Right cardiac atrium (tissue), 5 donors: ENCODE data around the gene SH3BP2. TPM values are rescaled to one million over a fixed set of nuclear protein-coding genes. Genes with fewer than 3 reads are reported as not detected.

Experiments
- ATAC-seq, 2 donors: fragments of 200-7000 bp; cut with Tn5 transposase; one replicate each; pipeline versions ENCODE4 v1.8.0 to v1.9.1; 2020; ENCODE audit warnings: moderate library complexity in 2 of 2, mild to moderate bottlenecking in 1 of 2
- DNase-seq, 3 donors: peaks; one replicate each; pipeline ENCODE4 v3.0.0-alpha.2; 2020
- H3K27ac ChIP-seq: one replicate; pipeline ENCODE4 v1.5.1; 2013; ENCODE audit warnings: mild to moderate bottlenecking, low read length, control low read depth, moderate library complexity
- H3K27me3 ChIP-seq: one replicate; pipeline ENCODE4 v1.6.1; 2013; ENCODE audit not compliant: control insufficient read depth, insufficient read depth
- H3K4me1 ChIP-seq: one replicate; pipeline ENCODE4 v1.6.1; 2013; ENCODE audit warnings: low read length; ENCODE audit not compliant: control insufficient read depth, insufficient read depth
- H3K4me3 ChIP-seq: one replicate; pipeline ENCODE4 v1.5.1; 2013; ENCODE audit warnings: low read length, control low read depth
- H3K9me3 ChIP-seq: one replicate; pipeline ENCODE4 v1.6.1; 2013; ENCODE audit warnings: low read length; ENCODE audit not compliant: control insufficient read depth
- WGBS: extraction: QIAGEN DNeasy Blood & Tissue Kit; methylation state at CpG from one replicate; pipeline ENCODE4 v1.1.7; 2013; 5-methylcytosine and 5-hydroxymethylcytosine counted together
- intact Hi-C, 4 donors: fragments of 100-400 bp; cut with DNase I; formaldehyde crosslinking; loops; one replicate each; pipeline versions ENCODE4 v1.11.0 to v1.14.0; 2022 to 2023
- polyA plus RNA-seq: library from polyadenylated mRNA; stranded (reverse); fragments of 200-250 nt; gene quantifications from one replicate; pipeline ENCODE4 v1.2.3, GENCODE V29; 2013
- total RNA-seq, 4 donors: library from RNA; stranded (reverse); fragmentation: NEBNext Ultra II Directional; extraction: Animal tissue kit (Norgen Biotek cat#: 25700); gene quantifications; one replicate each; pipeline ENCODE4 v1.2.1, GENCODE V29; 2021
- donor health status: healthy with polysubstance abuse.
- donor health status: DM: no; HTN: yes; CAD: no.
- donor health status: DM: no; HTN: no; CAD: no.
- donor health status: DM: no; HTN: yes; CAD: no; lungs with severe emphysema.
- donor health status: DM: yes; HTN: yes; CAD: no.

Gene SH3BP2
- total and polyA plus RNA-seq, 5 donors, result 20.5 to 28.8 (median 25.0) TPM

DNA sequence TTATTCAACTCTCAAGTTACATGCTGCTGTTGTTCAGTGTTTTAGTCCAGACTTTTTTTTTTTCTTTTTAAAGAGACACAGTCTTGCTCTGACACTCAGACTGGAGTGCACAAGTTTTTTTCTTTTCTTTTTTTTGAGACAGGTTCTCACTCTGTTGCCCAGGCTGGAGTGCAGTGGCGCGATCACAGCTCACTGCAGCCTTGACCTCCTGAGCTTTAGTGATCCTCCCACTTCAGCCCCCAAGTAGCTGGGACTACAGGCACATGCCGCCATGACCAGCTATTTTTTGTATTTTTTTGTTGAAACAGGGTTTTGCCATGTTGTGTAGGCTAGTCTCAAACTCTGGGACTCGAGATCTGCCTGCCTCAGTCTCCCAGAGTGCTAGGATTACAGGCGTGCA is 62.7 kb downstream of the SH3BP2 start:
- Histone ChIP-seq H3K9me3 (no peaks in the 10 kb centered on the region), H3K27ac (no peak overlapping the region), H3K4me1 (peaks cover 6% of the 10 kb centered on the region), H3K4me3 (no peak overlapping the region), H3K27me3 (no peaks in the 10 kb centered on the region)
- intact Hi-C loops, result no loop called here
- DNase-seq (no peak), ATAC-seq (no peak)
- WGBS, result 94% methylated on average over 5 of the region's 5 CpGs

GRCh38 chr4:2856266-2856665 is 63.4 kb downstream of the SH3BP2 start:
- no peak overlapping the region for H3K27ac ChIP-seq

DNA sequence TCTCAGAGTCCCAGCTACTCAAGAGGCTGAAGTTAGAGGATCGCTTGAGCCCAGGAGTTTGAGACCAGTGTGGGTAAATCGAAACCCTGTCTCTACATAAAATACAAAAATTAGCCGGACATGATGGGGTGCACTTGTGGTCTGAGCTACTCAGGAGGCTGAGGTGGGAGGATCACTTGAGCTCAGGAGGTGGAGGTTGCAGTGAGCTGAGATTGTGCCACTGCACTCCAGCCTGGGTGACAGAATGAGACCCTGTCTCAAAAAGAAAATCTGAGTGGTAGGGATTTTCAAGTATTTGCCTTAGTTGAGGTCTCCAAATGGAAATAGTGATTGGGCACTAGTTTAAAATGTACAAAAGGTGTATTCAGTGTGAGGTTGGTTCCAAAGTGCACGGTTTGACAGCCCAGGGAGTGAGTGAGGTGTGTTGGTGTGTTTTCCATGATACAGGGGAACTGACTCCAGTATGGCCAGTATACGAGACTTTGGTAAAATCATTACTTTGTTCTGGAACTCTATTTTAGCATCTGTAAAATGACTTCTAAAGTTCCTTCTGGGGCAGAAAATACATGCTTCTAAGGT is 64.6 kb downstream of the SH3BP2 start:
- H3K4me1 ChIP-seq, result peaks cover 16% of the 10 kb centered on the region
- WGBS, result 96% methylated on average over 5 of the region's 5 CpGs
- H3K9me3 ChIP-seq, result no peaks in the 10 kb centered on the region
- H3K27ac ChIP-seq, result peak overlapping the region; percentile 46
- ATAC-seq, result no peak
- no peak for DNase-seq
- no peaks in the 10 kb centered on the region for H3K27me3 ChIP-seq
- intact Hi-C loops, result no loop called here
- H3K4me3 ChIP-seq, result no peak overlapping the region

More at GRCh38 chr4:2856266-2856665, 63.4 kb downstream of the SH3BP2 start:
- ATAC-seq, result no peak
- peaks cover 11% of the 10 kb centered on the region for H3K4me1 ChIP-seq
- H3K4me3 ChIP-seq, result no peak overlapping the region
- WGBS, result 97% methylated on average over 3 of the region's 3 CpGs
- no peaks in the 10 kb centered on the region for H3K9me3 ChIP-seq
- intact Hi-C loops, result no loop called here
- DNase-seq, result no peak
- no peaks in the 10 kb centered on the region for H3K27me3 ChIP-seq

GRCh38 chr4:2858451-2859217 is 65.7 kb downstream of the SH3BP2 start:
- Histone ChIP-seq H3K9me3 (no peaks in the 10 kb centered on the region), H3K4me3 (no peak overlapping the region), H3K27me3 (no peaks in the 10 kb centered on the region), H3K27ac (peak overlapping the region; percentile 85), H3K4me1 (peaks cover 24% of the 10 kb centered on the region)
- DNase-seq, result peak; percentile 38 to 72 (median 52)
- ATAC-seq, result peak; percentile 54 to 72
- intact Hi-C loops, result no loop called here
- WGBS, result 47% methylated on average over 7 of the region's 7 CpGs

- 33% methylated on average over 3 of the region's 3 CpGs for WGBS
- Histone ChIP-seq H3K4me1 (peaks cover 24% of the 10 kb centered on the region), H3K4me3 (no peak overlapping the region), H3K9me3 (no peaks in the 10 kb centered on the region), H3K27me3 (no peaks in the 10 kb centered on the region), H3K27ac (no peak overlapping the region)
- ATAC-seq (no peak), DNase-seq (no peak)
- intact Hi-C loops, result no loop called here
Measured at GRCh38 chr4:2859514-2859913, 66.6 kb downstream of the SH3BP2 start.

DNA sequence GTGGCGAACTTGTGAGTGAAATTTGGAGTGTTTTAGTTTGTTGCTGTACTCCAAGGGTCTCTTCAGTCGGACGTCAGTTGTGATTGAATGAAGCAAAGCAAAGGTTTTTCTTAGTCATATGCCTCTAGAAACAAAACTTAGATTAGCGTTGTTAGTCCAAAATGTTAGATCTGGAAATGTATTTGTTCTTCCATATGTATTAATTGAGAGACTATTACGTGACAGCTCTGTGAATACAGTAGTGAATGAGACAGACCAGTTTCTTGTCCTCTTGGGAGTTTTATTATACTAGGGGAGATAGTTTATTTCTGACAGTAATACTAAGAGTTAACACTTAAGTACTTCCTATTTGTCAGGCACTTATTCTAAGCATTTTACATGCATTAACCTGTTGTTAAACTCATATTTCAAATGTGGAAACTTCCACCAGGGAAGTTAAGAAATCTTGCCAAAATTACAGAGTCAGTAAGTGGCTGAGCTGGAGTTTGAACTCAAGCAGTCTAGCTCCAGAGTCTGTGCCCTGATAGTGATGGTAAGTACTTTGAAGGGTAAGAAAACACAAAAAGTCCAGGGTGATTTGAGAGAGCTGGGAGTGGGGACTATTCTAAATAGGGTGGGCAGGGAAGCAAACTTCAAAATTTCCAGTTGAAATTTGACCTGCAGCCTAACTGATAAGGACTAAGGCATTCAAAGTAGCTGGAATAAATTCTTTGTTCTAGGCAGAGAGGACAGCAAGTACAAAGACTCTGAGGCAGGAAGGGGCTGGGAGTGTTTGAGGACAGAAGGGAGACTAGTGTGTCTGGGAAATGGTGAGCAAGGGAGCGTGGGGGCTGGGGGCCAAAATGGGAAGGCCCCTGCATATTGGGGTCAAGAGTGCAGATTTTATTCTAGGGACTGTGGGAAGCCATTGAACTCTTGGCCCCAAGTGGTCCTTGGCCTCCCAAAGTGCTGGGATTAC is 67.8 kb downstream of the SH3BP2 start:
- WGBS, result 55% methylated on average over 6 of the region's 6 CpGs
- Histone ChIP-seq H3K4me1 (peaks cover 22% of the 10 kb centered on the region), H3K4me3 (no peak overlapping the region), H3K27ac (peak overlapping the region; percentile 78), H3K9me3 (no peaks in the 10 kb centered on the region), H3K27me3 (no peaks in the 10 kb centered on the region)
- DNase-seq, result peak; percentile 78 to 86 (median 80)
- intact Hi-C loops, result loop anchor here in 1 of 4 donors (10.0 kb wide), 1 partner anchor 64 kb away; no protein-coding TSS in a partner anchor
- ATAC-seq, result peak; percentile 87 to 93

- H3K27ac ChIP-seq, result peak overlapping the region; percentile 86
- intact Hi-C loops, result loop anchor here in 1 of 4 donors (10.0 kb wide), 1 partner anchor 63 kb away; no protein-coding TSS in a partner anchor
- H3K4me3 ChIP-seq, result peak overlapping the region; percentile 23
- peak in 1 of 2 donors; percentile 4 for ATAC-seq
- WGBS, result 69% methylated on average over 4 of the region's 4 CpGs
- peaks cover 25% of the 10 kb centered on the region for H3K4me1 ChIP-seq
- DNase-seq, result no peak
- no peaks in the 10 kb centered on the region for H3K27me3 ChIP-seq
- H3K9me3 ChIP-seq, result no peaks in the 10 kb centered on the region
Measured at GRCh38 chr4:2861631-2862436, 68.9 kb downstream of the SH3BP2 start.

DNA sequence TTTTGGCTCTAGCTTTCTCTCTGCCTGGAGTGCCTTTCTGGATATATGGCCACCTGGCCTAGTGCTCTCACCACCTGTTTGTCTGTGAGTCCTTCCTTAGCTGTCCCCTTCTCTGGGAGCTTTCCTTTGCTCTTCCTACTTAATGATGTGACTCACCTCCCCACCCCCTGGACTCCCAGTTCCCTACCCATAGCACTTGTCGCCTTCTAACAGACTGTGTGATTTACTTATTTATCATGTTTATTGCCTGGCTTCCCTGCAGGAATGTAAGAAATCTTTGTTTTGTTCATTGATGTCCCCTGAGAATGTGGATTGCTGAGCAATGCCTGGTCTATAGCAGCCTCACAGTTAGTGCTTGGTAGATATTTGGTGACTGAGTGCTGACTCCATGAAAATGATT is 69.6 kb downstream of the SH3BP2 start:
- DNase-seq, result no peak
- H3K9me3 ChIP-seq, result no peaks in the 10 kb centered on the region
- peak overlapping the region; percentile 23 for H3K4me3 ChIP-seq
- peak; percentile 11 to 30 for ATAC-seq
- H3K27ac ChIP-seq, result peak overlapping the region; percentile 21
- H3K4me1 ChIP-seq, result peaks cover 28% of the 10 kb centered on the region
- H3K27me3 ChIP-seq, result no peaks in the 10 kb centered on the region
- WGBS, result 29% methylated on average over 1 of the region's 1 CpG
- intact Hi-C loops, result loop anchor here in 1 of 4 donors (10.0 kb wide), 1 partner anchor 62 kb away; no protein-coding TSS in a partner anchor

DNA sequence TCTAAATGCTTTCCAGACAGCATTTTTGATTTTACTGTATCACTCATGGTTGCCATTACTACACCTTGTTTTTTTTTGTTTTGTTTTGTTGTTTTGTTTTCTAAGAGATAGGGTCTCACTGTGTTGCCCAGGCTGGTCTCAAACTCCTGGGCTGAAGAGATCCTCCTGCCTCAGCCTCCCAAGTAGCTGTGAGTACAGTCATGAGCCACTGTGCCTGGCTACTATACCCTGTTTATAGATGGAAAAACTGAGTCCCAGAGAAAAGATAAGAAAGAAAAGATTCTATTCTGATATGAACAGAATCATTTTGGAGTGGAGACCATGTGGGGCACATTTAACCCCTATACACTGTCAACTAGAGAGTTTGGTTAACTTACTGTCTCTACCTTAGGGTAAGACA is 70.8 kb downstream of the SH3BP2 start:
- Histone ChIP-seq H3K4me1 (peaks cover 35% of the 10 kb centered on the region), H3K27ac (no peak overlapping the region), H3K4me3 (no peak overlapping the region), H3K27me3 (no peaks in the 10 kb centered on the region), H3K9me3 (no peaks in the 10 kb centered on the region)
- DNase-seq (no peak), ATAC-seq (no peak)
- intact Hi-C loops, result loop anchor here in 1 of 4 donors (10.0 kb wide), 1 partner anchor 61 kb away; no protein-coding TSS in a partner anchor

DNA sequence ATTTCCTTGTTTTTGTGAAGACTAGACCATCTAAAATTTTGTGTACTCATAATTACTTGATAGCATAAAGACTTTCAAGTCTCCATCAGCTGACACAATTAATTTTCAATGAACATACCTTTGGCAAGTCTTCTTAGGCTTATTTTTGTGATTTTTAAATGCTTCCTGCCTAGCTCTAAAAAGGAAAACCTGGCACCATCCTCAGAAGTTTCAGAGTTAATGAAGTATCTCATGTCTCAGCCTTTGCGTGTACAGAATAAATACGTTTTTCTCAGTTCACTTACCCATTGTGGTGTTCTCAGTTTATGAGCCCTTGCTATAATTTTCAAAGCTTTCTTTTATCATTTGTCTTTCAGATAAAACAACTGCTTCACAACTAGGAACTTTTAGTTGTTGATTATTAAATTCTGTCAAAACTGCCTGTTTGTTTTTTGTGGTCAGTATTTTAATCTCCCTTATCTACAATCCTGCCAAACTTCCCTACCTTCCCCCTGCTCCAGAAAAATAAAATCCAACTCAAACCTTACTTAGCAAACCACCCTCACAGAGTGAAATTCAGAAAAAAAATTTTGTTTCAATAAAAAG is 72.4 kb downstream of the SH3BP2 start:
- H3K4me3 ChIP-seq, result no peak overlapping the region
- DNase-seq (no peak), ATAC-seq (no peak)
- H3K9me3 ChIP-seq, result no peaks in the 10 kb centered on the region
- intact Hi-C loops, result loop anchor here in 1 of 4 donors (10.0 kb wide), 1 partner anchor 60 kb away; no protein-coding TSS in a partner anchor
- 22% methylated on average over 2 of the region's 2 CpGs for WGBS
- no peaks in the 10 kb centered on the region for H3K27me3 ChIP-seq
- H3K27ac ChIP-seq, result no peak overlapping the region
- H3K4me1 ChIP-seq, result peaks cover 39% of the 10 kb centered on the region
